HG03457 (cell line): ENCODE results near the gene CIB4.
"Not testable (repeated sequence)": the region's sequence is repeated elsewhere in the genome, so short reads cannot be mapped to it uniquely, and the experiment has no call there.

ENCODE experiments used
- ATAC-seq: cut with Tn5 transposase; IDR thresholded peaks from one replicate; pipeline ENCODE4 v1.9.1; 2021; ENCODE audit warnings: moderate number of reproducible peaks; ENCODE audit not compliant: unreplicated experiment

Gene CIB4

GRCh38 chr2:26668041-26668440, 26.9 kb upstream of the CIB4 start:
- ATAC-seq, result no peak

- ATAC-seq, result no peak
Measured at GRCh38 chr2:26666671-26667070, 25.5 kb upstream of the CIB4 start.

GRCh38 chr2:26665296-26665695, 24.1 kb upstream of the CIB4 start:
- ATAC-seq, result not testable (repeated sequence)

GRCh38 chr2:26660363-26660962, 19.3 kb upstream of the CIB4 start:
- no peak for ATAC-seq

GRCh38 chr2:26658691-26659346, 17.7 kb upstream of the CIB4 start:
- ATAC-seq, result no peak

- no peak for ATAC-seq
Measured at GRCh38 chr2:26657265-26657664, 16.1 kb upstream of the CIB4 start.

- ATAC-seq, result no peak
Measured at GRCh38 chr2:26655611-26656195, 14.5 kb upstream of the CIB4 start.

- not testable (repeated sequence) for ATAC-seq
Measured at GRCh38 chr2:26655120-26655519, 14.0 kb upstream of the CIB4 start.

GRCh38 chr2:26654061-26654340, 12.8 kb upstream of the CIB4 start:
- ATAC-seq, result no peak

GRCh38 chr2:26653207-26654060, 12.3 kb upstream of the CIB4 start:
- no peak for ATAC-seq

- ATAC-seq, result no peak
Measured at GRCh38 chr2:26652361-26653041, 11.3 kb upstream of the CIB4 start.

GRCh38 chr2:26651799-26652198, 10.6 kb upstream of the CIB4 start:
- no peak for ATAC-seq

- ATAC-seq, result no peak
Measured at GRCh38 chr2:26651470-26651771, 10.3 kb upstream of the CIB4 start.

- ATAC-seq, result no peak
Measured at GRCh38 chr2:26650713-26651469, 9.7 kb upstream of the CIB4 start.

- ATAC-seq, result no peak
Measured at GRCh38 chr2:26649992-26650712, 9.0 kb upstream of the CIB4 start.

GRCh38 chr2:26649322-26649721, 8.2 kb upstream of the CIB4 start:
- no peak for ATAC-seq

- ATAC-seq, result no peak
Measured at GRCh38 chr2:26648516-26648915, 7.3 kb upstream of the CIB4 start.

- no peak for ATAC-seq
Measured at GRCh38 chr2:26647981-26648380, 6.8 kb upstream of the CIB4 start.

GRCh38 chr2:26646986-26647672, 6.0 kb upstream of the CIB4 start:
- no peak for ATAC-seq

GRCh38 chr2:26645762-26646161, 4.6 kb upstream of the CIB4 start:
- no peak for ATAC-seq
